Measurements from ENCODE around the gene ANXA9.

The ANXA9 gene

DNA sequence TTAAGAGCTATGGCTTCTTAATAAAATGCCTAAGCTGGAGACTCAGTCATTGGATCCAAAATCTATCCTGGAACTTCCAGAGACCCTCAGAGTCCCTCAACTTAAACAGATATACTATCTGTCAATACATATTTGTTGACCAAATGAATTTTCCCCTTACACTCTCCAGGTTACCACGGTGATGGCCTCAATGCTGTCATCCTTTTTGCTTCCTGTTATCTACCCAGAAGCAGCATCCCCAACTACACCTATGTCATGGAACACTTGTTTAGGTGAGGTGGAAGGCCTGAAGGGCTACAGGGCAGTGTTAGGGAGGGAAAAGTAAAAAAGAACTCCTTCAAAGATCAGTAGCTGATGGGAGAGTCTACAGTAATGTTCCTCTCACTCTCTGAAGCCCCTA is 61.1 kb downstream of the ANXA9 start:
- POLR2A ChIA-PET, result interaction anchor here (0.7 to 1.6 kb wide), 3 partner anchors 10 to 102 kb away, joined by 3 to 5 read pairs (median 4); partner anchors contain the start of gene CDC42SE1
- CTCF ChIA-PET, result interaction anchor here (0.8 to 2.1 kb wide), 9 partner anchors 10 to 57 kb away, joined by 3 to 12 read pairs (median 4); partner anchors contain the start of gene CDC42SE1
- DNase-seq (ENCODE audit: extremely low spot score), result no peak
- TF ChIP-seq, protein P1, sequence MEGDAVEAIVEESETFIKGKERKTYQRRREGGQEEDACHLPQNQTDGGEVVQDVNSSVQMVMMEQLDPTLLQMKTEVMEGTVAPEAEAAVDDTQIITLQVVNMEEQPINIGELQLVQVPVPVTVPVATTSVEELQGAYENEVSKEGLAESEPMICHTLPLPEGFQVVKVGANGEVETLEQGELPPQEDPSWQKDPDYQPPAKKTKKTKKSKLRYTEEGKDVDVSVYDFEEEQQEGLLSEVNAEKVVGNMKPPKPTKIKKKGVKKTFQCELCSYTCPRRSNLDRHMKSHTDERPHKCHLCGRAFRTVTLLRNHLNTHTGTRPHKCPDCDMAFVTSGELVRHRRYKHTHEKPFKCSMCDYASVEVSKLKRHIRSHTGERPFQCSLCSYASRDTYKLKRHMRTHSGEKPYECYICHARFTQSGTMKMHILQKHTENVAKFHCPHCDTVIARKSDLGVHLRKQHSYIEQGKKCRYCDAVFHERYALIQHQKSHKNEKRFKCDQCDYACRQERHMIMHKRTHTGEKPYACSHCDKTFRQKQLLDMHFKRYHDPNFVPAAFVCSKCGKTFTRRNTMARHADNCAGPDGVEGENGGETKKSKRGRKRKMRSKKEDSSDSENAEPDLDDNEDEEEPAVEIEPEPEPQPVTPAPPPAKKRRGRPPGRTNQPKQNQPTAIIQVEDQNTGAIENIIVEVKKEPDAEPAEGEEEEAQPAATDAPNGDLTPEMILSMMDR (IDR thresholded peaks at IDR 0.05; ENCODE audit: control extremely low read depth, extremely low read depth, low read depth, missing control alignments), result no peak

All from GM10248 (cell line).